Measurements from ENCODE around the gene GPR55. TPM values are rescaled to one million over a fixed set of nuclear protein-coding genes. Genes with fewer than 3 reads are reported as not detected.

The GPR55 gene
- total RNA-seq, 2 donors from 2014 or later = not detected

- Histone ChIP-seq H3K4me1 (ENCODE audit: control insufficient read depth in 1 of 2, low read depth in 2 of 2) (no peaks in the 10 kb centered on the region), H3K36me3 (peaks cover 8% of the 10 kb centered on the region), H3K9me3 (no peaks in the 10 kb centered on the region), H3K27ac (no peak overlapping the region), H3K27me3 (replicated peaks; ENCODE audit: insufficient read depth) (no peaks in the 10 kb centered on the region), H3K4me3 (no peak overlapping the region)
- DNase-seq (ENCODE audit: low spot score) = no peak
- no peak for TF ChIP-seq CTCF (IDR thresholded peaks at IDR 0.05)
- ATAC-seq (ENCODE audit: insufficient number of reproducible peaks, low FRiP score, low read depth) = no peak
Observed at GRCh38 chr2:230877759-230878598, 47.1 kb downstream of the GPR55 start.

- TF ChIP-seq CTCF (IDR thresholded peaks at IDR 0.05) = no peak
- no peaks in the 10 kb centered on the region for H3K9me3 ChIP-seq
- H3K36me3 ChIP-seq = peaks cover 8% of the 10 kb centered on the region
- no peak for DNase-seq (ENCODE audit: low spot score)
- H3K4me1 ChIP-seq (ENCODE audit: control insufficient read depth in 1 of 2, low read depth in 2 of 2) = peaks cover 0 to 7% of the 10 kb centered on the region in 2 donors
- no peaks in the 10 kb centered on the region for H3K27me3 ChIP-seq (replicated peaks; ENCODE audit: insufficient read depth)
- H3K4me3 ChIP-seq = no peak overlapping the region
- no peak overlapping the region for H3K27ac ChIP-seq
- no peak for ATAC-seq (ENCODE audit: insufficient number of reproducible peaks, low FRiP score, low read depth)
Observed at GRCh38 chr2:230877116-230877758, 47.8 kb downstream of the GPR55 start.

GRCh38 chr2:230875347-230876315 lies 49.4 kb downstream of the GPR55 start:
- Histone ChIP-seq H3K36me3 (peaks cover 8% of the 10 kb centered on the region), H3K4me1 (ENCODE audit: control insufficient read depth in 1 of 2, low read depth in 2 of 2) (peaks cover 3 to 23% of the 10 kb centered on the region in 2 donors), H3K27ac (no peak overlapping the region), H3K4me3 (no peak overlapping the region), H3K9me3 (no peaks in the 10 kb centered on the region), H3K27me3 (replicated peaks; ENCODE audit: insufficient read depth) (no peaks in the 10 kb centered on the region)
- TF ChIP-seq CTCF (IDR thresholded peaks at IDR 0.05) = no peak
- ATAC-seq (ENCODE audit: insufficient number of reproducible peaks, low FRiP score, low read depth) = no peak
- no peak for DNase-seq (ENCODE audit: low spot score)

- DNase-seq (ENCODE audit: low spot score) (no peak), ATAC-seq (ENCODE audit: insufficient number of reproducible peaks, low FRiP score, low read depth) (no peak)
- no peak for TF ChIP-seq CTCF (IDR thresholded peaks at IDR 0.05)
- peaks cover 8 to 30% of the 10 kb centered on the region in 2 donors for H3K4me1 ChIP-seq (ENCODE audit: control insufficient read depth in 1 of 2, low read depth in 2 of 2)
- H3K27ac ChIP-seq = no peak overlapping the region
- H3K9me3 ChIP-seq = no peaks in the 10 kb centered on the region
- H3K27me3 ChIP-seq (replicated peaks; ENCODE audit: insufficient read depth) = no peaks in the 10 kb centered on the region
- H3K4me3 ChIP-seq = no peak overlapping the region
- peaks cover 8% of the 10 kb centered on the region for H3K36me3 ChIP-seq
Observed at GRCh38 chr2:230874876-230875275, 50.2 kb downstream of the GPR55 start.
